ENCODE results near the gene DGAT2.

The DGAT2 gene

GRCh38 chr11:75823946-75824345 lies 55.4 kb downstream of the DGAT2 start:
- no peak for DNase-seq (ENCODE audit: low read depth in 2 of 2)

GRCh38 chr11:75826461-75827230 lies 58.1 kb downstream of the DGAT2 start:
- no peak for DNase-seq (ENCODE audit: low read depth in 2 of 2)

DNA sequence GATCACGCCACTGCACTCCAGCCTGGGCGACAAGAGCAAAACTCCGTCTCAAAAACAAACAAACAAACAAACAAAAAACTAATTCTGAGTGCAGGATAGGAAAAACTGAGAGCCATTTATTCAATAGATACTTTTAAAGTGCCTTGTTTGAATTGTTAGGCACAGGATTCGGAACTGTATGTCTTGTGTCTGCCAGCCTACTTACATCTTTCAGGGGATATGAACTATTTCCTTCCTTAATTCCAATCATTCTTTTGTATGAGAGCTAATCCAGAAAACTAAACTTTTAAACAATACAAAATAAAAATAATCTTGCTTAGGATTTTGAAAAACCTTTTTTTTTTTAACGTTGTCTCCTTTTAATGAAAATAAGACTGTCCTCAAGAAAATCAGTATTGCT lies 59.0 kb downstream of the DGAT2 start:
- no peak for DNase-seq (ENCODE audit: low read depth in 2 of 2)

DNA sequence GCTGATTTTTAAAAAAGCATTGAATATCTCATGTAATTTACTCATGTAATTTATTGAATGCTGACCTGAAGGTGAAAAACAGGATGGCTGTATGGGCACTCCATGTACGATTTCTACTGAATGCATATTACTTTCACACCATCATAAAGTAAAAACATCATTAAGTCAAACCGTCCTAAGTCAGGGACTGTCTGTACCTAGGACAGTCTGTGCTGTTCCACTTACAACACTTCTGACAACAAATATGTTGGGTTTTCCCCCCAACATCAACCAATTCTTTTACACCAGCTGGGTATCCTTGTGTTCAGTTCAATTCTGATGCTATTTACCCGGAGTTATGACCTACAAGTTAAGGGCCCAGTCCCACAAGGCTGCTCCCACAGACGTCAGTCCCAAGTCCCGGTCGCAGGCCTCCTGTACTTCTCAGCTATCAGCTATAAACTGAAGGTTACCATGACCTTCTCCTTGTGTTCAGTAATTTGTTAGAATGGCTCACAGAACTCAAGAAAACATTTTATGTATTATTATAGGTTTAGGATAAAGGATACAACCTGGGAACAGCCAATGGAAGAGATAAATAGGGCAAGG lies 63.4 kb downstream of the DGAT2 start:
- DNase-seq (ENCODE audit: low read depth in 2 of 2): no peak

GRCh38 chr11:75834728-75835127 lies 66.2 kb downstream of the DGAT2 start:
- no peak for DNase-seq (ENCODE audit: low read depth in 2 of 2)

DNA sequence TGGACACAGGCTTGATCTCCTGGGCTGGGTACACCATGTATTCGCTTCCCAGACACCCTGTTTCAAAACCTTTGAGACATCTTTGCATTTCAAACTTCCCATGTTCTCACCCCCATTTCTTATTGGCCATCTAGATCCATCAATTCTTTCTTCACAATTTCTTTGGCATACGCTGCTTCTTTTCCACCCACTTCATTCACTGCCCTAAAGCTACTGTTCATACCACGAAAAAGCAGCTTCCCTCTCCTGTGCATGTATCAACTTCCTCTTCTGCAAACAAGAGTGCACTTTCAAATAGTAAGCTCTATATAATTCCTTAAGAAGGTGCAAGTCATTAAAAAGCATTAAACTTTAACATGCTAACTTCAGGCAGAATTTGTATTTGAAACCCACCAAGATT lies 67.8 kb downstream of the DGAT2 start:
- DNase-seq (ENCODE audit: low read depth in 2 of 2): no peak

DNA sequence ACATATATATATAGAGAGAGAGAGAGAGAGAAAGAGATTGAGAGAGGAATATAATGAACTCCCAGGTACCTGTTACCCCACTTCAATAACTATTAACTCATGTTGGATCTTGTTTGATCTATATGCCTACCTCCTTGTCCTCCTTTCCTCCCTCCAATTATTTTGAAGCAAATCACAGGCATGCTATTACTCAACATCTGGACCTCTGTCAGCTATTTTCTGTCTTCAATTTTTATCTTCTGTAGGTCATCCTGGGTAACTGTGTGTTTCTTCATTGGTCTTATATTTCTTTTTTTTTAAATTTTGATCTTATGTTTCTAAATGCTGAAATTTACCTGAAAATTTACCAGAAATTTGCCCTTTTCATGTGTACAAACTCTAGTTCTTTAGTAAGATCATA lies 71.3 kb downstream of the DGAT2 start:
- no peak for DNase-seq (ENCODE audit: low read depth in 2 of 2)

DNA sequence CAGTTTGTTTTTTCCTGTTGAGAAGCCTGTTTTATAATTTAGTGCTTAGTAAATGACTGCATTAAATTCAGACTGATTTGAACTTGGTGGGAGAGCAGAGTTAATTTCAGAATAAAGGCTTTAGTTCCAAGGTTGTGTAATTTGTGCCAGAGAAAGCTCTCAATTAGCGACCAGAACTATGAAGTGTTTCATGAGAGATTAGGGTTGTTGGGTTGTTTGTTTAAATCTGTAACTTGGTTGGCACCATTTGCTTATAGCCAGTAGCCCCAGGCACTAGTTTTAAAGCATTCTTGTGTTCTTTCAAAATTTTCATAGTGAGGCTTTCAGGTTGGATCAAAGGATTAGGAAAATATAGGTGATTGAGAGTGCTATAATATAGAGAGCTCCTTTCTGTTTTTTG lies 71.9 kb downstream of the DGAT2 start:
- DNase-seq (ENCODE audit: low read depth in 2 of 2): no peak

GRCh38 chr11:75841739-75842138 lies 73.2 kb downstream of the DGAT2 start:
- DNase-seq (ENCODE audit: low read depth in 2 of 2): no peak

GRCh38 chr11:75845324-75845723 lies 76.7 kb downstream of the DGAT2 start:
- DNase-seq (ENCODE audit: low read depth in 2 of 2): no peak

- DNase-seq (ENCODE audit: low read depth in 2 of 2): no peak
These were observed 81.3 kb downstream of the DGAT2 start for GRCh38 chr11:75849894-75850293.

DNA sequence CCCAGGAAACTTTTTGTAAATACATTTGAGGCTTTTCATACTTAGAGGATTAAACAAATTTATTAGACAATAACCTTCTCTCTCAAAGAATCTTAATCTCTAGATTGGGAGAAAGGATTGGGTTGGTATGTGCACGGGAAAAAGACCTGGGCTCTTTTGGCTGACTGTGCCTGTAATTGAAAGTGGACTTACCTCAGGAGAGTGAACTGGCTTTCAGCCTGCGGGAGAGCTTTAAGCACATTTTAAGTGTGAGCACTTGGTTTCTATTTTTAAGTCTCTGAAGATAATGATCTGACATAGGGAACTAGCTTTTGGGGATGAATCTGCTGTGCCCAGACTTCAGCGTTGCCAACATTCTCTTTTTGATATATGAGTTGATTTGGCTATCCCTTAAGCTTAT lies 82.2 kb downstream of the DGAT2 start:
- DNase-seq (ENCODE audit: low read depth in 2 of 2): no peak
